HL-60 (cell line): Measurements from ENCODE around the gene NRP2.

Experiments used
- DNase-seq, 2 experiments: peaks; one replicate each; pipeline ENCODE4 v3.0.0-alpha.2; 2010 to 2020; ENCODE audit warnings: low read depth in 1 of 2, low spot score in 1 of 2
- H3K27ac ChIP-seq: fragments of 250-450 bp; sonication (Bioruptor Pico); replicated peaks from 2 replicates; pipeline ENCODE4 v1.5.1; 2020; ENCODE audit warnings: mild to moderate bottlenecking, moderate library complexity
- H3K27me3 ChIP-seq: fragments of 250-450 bp; sonication (Bioruptor Pico); 2 replicates; pipeline ENCODE4 v1.5.1; 2021; ENCODE audit warnings: mild to moderate bottlenecking, moderate library complexity; ENCODE audit not compliant: insufficient read depth, poor library complexity, severe bottlenecking
- H3K4me3 ChIP-seq: replicated peaks from 2 replicates; pipeline ENCODE4 v1.5.1; 2011; ENCODE audit warnings: mild to moderate bottlenecking, control low read depth, low read length; ENCODE audit not compliant: insufficient read depth
- GABPA ChIP-seq: IDR thresholded peaks from 2 replicates; pipeline ENCODE4 v1.6.1; 2012; ENCODE audit warnings: low read depth
- POLR2AphosphoS5 ChIP-seq: IDR thresholded peaks from 2 replicates; pipeline ENCODE4 v1.6.1; 2012; ENCODE audit warnings: low read depth
- REST ChIP-seq: IDR thresholded peaks from 2 replicates; pipeline ENCODE4 v1.6.1; 2012; ENCODE audit warnings: low read depth; ENCODE audit not compliant: insufficient replicate concordance
- SPI1 ChIP-seq: IDR thresholded peaks from 2 replicates; pipeline ENCODE4 v1.6.1; 2012; ENCODE audit warnings: low read depth, mild to moderate bottlenecking, borderline replicate concordance
- TF ChIP-seq, protein P1 (sequence below): IDR thresholded peaks from one replicate; pipeline ENCODE4 v1.5.1; 2011; ENCODE audit warnings: low read length, control low read depth, inconsistent platforms; ENCODE audit not compliant: insufficient read depth

The NRP2 gene

GRCh38 chr2:205764270-205764746, 82.0 kb downstream of the NRP2 start:
- DNase-seq, result no peak
- Histone ChIP-seq H3K4me3 (no peak overlapping the region), H3K27ac (no peak overlapping the region)

GRCh38 chr2:205765151-205765550, 82.8 kb downstream of the NRP2 start:
- Histone ChIP-seq H3K27ac (no peak overlapping the region), H3K4me3 (no peak overlapping the region), H3K27me3 (peaks cover 26% of the 10 kb centered on the region)
- TF ChIP-seq REST, result no peak
- TF ChIP-seq, protein P1, sequence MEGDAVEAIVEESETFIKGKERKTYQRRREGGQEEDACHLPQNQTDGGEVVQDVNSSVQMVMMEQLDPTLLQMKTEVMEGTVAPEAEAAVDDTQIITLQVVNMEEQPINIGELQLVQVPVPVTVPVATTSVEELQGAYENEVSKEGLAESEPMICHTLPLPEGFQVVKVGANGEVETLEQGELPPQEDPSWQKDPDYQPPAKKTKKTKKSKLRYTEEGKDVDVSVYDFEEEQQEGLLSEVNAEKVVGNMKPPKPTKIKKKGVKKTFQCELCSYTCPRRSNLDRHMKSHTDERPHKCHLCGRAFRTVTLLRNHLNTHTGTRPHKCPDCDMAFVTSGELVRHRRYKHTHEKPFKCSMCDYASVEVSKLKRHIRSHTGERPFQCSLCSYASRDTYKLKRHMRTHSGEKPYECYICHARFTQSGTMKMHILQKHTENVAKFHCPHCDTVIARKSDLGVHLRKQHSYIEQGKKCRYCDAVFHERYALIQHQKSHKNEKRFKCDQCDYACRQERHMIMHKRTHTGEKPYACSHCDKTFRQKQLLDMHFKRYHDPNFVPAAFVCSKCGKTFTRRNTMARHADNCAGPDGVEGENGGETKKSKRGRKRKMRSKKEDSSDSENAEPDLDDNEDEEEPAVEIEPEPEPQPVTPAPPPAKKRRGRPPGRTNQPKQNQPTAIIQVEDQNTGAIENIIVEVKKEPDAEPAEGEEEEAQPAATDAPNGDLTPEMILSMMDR, result no peak
- no peak for TF ChIP-seq GABPA
- no peak for TF ChIP-seq SPI1
- no peak for TF ChIP-seq POLR2AphosphoS5
- DNase-seq, result no peak

More at GRCh38 chr2:205764270-205764746, 82.0 kb downstream of the NRP2 start:
- no peak for TF ChIP-seq POLR2AphosphoS5
- TF ChIP-seq, protein P1, result no peak
- TF ChIP-seq REST, result no peak
- no peak for TF ChIP-seq SPI1
- peaks cover 23% of the 10 kb centered on the region for H3K27me3 ChIP-seq

- Histone ChIP-seq H3K4me3 (no peak overlapping the region), H3K27ac (no peak overlapping the region), H3K27me3 (peaks cover 34% of the 10 kb centered on the region)
- DNase-seq, result peak; percentile 6 to 37
- TF ChIP-seq, protein P1, result peak; percentile 77
- TF ChIP-seq GABPA (no peak), REST (no peak)
These were observed 84.6 kb downstream of the NRP2 start for GRCh38 chr2:205766779-205767359.
